GM21528 (cell line): ENCODE measurements around the gene CS.
"Not testable (repeated sequence)": the region's sequence is repeated elsewhere in the genome, so short reads cannot be mapped to it uniquely, and the experiment has no call there.

ENCODE experiments used
- ATAC-seq: cut with Tn5 transposase; IDR thresholded peaks from one replicate; pipeline ENCODE4 v1.9.1; 2021; ENCODE audit warnings: mild to moderate bottlenecking, moderate library complexity; ENCODE audit not compliant: unreplicated experiment, low FRiP score

Gene CS

DNA sequence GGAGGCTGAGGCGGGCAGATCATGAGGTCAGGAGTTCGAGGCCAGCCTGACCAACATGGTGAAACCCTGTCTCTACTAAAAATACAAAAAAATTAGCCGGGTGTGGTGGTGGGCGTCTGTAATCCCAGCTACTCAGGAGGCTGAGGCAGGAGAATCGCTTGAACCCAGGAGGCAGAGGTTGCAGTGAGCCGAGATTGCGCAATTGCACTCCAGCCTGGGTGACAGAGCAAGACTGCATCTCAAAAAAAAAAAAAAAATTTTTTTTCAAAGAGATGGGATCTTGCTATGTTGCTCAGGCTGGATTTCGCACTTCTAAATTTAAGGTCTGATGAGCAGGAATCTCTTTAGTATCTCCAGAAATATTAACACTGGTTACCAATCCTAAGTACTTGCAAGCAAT is 21.5 kb upstream of the CS start:
- not testable (repeated sequence) for ATAC-seq

DNA sequence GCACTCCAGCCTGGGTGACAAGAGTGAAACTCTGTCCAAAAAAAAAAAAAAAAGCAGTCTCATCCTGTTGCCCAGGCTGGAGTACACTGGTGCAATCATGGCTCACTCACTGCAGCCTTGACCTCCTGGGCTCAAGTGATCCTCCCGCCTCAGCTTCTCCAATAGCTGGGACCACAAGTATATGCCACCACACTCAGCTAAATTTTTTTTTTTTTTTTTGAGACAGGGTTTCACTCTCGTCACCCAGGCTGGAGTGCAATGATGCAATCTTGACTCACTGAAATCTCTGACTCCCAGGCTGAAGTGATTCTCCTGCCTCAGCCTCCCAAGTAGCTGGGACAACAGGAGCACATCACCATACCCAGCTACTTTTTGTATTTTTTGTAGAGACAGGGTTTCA is 20.9 kb upstream of the CS start:
- ATAC-seq: no peak

DNA sequence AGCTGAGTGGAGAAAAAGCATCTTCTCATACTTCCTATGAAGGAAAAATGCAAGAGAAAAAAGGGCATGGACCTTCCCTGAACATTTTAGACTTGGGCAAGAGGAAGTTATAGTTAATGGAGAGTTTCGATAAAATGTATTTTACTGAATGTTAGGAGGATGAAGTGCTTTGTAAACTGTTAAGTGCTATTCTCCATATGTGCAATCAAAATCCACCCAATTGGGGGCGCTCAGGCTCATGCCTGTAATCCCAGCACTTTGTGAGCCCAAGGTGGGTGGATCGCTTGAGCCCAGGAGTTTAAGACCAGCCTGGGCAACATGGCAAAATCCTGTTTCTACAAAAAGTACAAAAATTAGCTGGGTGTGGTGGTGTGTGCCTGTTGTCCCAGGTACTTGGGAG is 17.5 kb upstream of the CS start:
- no peak for ATAC-seq

DNA sequence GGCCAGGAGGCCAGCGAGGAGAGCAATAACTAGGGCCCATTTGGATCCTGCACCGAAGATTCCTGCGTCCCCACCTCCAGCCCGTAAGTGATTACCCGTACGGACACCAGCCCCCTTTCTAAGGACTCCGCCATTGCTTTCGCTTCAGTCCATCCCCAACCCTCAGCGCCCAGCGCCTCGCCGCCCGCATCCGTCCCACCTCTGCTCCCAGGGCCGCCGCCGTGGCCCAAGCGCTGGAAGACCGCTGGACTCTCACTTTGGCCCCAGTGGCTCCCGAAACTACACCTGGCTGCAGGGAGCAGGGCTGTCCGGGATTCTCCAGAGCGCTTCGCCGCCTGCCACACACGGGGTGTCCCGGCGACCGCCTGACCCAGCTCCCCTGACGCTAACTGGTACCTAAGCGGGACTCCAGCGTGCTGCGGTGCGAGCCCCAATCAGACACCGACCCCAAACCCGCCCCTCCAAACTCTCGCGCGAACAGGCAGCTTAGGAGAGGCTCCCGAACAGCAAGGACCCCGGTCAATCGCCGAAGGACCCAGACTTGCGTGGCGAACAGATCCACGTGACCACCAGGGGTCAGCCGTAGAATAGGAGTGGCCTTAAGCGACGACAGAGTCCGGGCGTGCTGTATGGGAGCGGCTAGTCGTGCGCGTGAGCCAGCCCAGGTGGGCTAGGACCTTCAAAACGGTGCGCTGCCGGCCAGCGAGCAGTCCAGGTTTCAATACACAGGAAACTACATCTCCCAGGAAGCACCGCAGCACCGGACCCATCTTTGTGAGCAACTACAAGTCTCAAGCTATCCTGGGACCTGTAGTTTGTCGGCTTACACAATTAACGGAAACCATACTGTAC is 15.7 kb upstream of the CS start, which contains the start of gene CNPY2:
Gene CNPY2 (minus strand): TSS at position 367 of the 852 bp plus-strand sequence. CDS start 771 bp downstream, outside the sequence.
- peak; percentile 92 for ATAC-seq

DNA sequence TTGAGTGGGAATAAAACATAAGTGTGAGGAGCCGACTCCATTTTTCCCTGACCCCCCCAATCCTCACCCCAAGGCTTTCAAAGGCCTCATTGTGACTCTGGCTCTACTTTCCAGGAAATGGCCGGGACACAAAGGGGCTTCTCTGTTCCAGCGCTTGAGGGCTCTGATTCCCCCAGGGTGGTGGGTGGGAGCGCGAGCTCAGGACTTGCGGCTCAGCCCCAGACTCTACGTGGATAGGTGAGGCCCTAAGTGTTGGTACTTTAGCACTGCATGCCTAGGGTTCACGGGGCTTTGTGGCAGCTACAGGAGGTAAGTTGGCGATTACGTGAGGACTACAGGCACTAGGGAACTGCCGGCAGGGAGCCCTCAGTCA is 15.1 kb upstream of the CS start:
- ATAC-seq: no peak

DNA sequence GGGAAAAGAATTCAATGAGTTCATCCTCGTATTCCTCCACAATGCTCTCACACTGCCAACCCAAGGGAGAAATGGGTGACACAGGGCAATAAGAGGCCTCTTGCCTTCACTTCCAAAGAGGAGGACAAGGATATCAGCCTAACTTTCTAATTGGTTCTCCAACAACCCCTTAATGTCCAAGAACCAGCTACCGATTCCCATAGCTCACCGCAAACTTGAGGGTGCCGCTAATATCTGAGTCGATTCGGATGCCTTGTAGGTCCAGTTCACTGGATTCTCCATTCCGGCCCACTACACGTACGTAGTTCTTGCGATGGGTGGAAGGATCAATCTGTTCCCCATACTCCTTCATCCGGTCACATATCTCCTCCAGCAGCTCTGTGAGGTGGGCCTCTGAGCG is 10.9 kb upstream of the CS start:
- ATAC-seq: no peak

DNA sequence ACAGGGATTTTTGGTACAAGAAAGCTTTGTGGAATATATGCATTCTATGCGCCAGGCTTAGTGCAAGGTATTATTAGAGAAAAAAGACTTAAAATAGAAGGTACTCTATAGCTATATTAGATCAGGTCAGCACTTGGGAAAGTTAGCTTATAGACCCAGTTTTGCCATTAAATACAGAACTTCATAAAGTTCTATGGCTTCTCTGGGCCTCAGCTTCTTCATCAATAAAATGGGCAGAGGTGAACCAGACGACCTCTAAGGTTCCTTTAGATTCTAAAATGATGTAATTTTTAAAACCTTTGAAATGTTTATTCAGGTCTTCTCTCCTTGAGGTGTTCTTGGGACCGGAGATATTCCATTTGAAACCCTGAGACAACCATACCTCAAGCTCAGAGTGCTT is 8.6 kb upstream of the CS start:
- ATAC-seq: no peak

DNA sequence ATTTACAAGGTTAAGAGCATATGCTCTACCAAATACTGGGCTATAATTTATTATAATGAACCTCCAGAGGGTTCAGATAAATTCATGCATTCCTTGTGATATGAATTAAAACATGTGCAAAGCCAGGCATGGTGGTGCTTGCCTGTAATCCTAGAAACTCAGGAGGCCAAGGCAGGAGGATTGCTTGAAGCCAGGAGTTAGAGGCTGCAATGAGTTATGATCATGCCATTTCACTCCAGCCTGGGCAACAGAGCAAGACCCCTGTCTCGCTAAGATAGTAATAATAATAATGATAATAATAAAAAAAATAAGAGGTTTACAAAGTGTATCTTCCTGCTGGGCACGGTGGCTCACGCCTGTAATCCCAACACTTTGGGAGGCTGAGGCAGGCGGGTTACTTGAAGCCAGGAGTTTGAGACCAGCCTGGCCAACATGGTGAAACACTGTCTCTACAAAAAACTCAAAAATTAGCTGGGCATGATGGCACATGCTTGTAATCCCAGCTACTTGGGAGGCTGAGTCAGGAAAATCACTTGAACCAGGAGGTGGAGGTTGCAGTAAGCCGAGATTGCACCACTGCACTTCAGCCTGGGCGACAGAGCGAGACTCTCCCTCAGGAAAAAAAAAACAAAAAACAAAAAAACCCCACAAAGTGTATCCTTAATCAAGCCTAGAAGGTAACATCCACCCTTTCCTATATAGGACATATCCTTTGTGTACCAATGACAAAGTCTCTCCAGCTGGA is 7.3 kb upstream of the CS start:
- ATAC-seq: no peak

DNA sequence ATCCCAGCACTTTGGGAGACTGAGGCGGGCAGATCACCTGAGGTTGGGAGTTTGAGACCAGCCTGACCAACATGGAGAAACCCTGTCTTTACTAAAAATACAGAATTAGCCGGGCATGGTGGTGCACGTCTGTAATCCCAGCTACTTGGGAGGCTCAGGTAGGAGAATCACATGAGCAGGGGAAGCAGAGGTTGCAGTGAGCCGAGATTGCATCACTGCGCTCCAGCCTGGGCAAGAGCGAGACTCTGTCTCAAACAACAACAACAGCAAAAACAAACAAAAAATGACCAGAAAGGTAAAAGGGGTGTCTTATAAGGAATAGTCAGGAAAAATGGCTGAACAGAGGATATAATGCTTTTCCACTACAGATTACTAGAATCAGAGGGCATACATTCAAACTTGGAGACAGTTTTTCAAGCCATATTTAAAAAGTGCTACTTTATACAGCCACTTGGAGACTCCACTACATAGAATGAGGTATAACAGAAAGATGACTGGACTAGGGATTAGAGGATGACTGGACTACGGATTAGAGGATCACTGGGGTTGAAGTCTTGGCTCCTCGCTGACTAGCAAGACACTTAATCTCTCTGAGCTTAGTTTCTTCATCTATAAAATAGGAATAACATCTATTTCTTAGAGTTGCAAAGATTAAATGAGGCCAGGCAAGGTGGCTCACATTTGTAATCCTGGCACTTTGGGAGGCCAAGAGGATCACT is 4.9 kb upstream of the CS start:
- no peak for ATAC-seq

DNA sequence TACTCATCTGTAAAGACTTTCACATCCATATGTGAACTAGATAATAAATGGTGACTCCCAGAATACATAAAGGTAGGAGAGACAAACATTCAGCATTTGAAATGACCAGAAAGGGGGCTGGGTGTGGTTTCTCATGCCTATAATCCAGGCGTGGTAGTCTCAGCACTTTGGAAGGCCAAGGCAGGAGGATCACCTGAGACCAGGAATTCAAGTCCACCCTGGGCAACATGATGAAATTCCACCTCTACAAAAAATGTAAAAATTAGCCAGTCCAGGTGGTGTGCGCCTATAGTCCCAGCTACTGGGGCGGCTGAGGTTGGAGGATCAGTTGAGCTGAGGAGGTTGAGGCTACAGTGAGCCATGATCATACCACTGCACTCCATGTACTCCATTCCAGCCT is 4.1 kb upstream of the CS start:
- ATAC-seq: no peak

DNA sequence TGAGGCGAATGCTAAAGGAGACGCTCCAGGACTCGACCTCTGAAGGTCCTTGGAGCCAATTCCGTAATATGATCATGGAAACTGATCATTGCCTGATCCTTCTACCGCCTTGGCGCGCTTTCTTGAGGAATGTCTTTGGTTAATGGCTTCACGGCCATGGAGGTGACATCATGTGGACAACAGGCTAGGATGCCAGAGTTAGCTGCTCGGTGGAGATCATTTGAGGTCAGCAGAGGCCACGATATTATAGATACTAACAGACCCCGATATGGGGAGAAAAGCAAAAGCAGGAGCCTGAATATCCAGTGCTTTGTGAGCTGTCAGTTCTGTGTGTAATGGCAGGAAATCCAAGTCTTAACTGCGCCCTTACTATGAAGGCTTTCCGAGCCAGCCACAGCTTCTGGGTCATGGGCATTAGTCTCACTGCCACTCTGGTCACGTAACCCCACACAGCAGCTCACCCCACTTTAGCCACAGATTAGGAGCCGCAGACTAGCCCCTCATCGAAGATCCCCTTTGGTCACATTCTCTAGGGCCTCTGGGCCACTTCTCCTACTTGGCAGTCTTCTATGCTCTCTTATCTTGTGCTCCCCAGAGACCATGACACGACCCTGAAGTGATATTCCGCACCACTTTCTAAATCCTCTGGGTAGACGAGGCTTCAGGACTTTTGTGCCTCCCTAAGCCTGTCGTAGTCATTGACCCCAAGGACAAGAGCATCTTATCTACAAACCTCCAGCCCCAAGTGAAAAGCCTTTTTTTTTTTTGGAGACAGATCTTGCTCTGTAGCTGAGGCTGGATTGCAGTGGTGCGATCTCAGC is 724 bp upstream of the CS start:
- ATAC-seq: no peak

DNA sequence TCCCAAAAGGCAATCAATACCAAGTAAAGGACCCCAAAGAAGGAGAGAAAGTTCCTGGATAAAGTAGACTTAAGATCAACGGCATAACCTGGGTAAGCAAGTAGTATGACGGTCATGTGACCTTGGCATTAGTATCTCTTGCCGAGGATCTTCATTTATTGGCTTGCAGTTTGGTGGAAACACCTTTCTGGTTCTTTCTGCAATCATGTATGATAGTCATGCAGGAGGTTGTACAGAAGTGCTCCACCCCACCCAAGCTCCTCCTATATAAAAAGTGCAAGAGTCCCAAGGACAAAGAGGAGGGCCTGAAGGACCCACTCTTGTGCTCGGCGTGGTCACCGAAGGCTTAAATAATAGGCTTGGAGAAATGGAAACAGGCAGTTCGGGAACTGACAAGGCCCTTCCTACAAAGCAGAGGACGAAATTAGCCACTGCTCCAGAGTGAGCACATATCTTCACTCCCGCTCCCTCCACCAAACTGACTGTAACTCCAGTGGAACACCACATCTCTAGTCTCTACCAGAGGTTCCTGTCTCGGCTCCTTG is 750 bp downstream of the CS start:
- peak; percentile 17 for ATAC-seq

DNA sequence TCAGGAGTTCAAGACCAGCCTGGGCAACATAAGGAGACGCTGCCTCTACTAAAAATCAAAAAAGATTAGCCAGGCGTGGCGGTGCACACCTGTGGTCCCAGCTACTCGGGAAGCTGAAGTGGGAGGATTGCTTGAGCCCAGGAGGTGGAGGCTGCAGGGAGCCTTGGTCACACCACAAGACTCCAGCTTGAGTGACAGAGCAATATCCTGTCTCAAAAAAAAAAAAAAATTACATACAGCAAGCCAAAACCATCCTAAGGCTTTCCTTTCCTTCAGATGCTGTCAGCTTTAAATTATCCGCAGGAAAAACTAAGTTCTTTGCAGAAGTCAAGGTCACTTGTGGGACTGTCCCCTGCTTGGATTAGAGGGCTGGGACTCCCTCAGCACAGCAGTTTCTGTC is 1.3 kb downstream of the CS start:
- no peak for ATAC-seq

DNA sequence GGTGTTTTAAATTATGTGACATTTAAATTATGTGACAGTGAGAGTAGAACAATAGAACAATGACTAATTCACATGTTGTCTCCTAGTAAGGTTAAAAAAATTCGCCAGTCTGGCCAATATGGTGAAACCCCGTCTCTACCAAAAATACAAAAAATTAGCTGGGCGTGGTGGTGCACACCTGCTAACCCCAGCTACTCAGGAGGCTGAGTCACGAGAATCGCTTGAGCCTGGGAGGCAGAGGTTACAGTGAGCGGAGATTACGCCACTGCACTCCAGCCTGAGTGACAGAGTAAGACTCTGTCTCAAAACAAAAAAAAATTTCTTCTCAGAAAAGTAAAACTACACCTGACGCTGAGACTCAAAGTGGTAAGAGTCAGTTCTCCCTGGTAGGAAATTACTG is 2.7 kb downstream of the CS start:
- ATAC-seq: no peak

DNA sequence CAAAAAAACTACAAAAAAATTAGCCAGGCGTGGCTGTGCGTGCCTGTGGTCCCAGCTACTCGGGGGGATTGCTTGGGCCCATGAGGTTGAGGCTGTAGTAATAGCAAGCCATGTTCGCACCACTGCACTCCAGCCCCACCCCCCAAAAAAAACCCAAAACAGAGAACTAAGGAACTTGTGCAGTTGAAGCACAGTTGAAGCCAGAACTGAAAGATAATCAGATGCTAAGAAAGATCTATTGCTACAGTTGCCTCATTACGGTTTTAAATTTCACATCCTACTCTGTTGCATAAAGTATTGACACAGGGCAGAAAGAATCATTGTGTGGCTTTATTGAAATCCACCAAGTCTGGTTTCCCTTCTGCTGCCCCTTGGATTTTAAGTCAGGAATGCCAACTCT is 3.8 kb downstream of the CS start:
- ATAC-seq: no peak

DNA sequence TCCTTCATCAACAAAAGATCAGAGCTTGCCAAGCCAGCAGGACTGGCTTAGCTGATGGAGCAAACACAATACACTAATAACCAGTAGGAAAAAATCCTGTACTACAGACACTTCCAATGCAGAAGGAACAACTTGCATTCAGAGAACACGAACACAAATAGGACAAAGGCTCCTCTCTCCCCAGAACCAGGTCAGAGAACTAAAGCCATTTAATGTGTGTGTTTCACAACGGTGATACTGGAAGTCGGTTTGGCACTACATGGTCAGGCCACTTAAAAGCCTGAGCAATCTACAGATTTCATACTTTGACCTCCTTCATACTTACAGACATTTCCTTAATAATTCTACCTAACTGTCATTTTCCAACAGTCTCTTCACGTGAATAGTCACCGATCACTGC is 6.3 kb downstream of the CS start:
- no peak for ATAC-seq

DNA sequence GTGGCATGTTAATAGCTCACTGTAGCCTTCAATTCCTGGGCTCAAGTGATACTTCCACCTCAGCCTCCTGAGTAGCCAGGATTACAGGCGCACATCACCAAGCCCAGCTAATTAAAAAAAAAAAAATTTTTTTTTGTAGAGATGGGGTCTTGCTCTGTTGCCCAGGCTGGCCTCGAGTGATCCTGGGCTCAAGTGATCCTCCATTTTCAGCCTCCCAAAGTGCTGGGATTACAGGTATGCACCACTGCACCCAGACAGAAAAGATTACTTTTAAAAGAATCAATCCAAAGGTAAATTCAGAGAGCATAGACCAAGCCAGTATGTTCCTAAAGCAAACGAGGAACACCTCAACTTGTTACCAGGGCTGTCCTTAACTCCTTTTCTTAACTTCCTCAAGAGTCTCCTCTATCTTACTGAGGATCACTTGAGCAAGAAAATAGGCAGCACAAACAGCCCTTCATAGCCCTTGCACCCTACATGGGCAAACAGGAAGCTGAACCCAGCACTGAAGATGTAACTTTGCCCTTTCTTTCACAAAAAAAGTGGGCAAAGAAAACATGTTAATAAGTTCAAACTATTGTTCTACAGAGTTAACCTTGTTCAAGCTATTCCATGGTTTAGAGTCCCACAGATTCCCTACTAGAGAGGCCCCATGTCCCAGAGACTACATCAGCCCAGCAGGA is 11.3 kb downstream of the CS start:
- no peak for ATAC-seq

DNA sequence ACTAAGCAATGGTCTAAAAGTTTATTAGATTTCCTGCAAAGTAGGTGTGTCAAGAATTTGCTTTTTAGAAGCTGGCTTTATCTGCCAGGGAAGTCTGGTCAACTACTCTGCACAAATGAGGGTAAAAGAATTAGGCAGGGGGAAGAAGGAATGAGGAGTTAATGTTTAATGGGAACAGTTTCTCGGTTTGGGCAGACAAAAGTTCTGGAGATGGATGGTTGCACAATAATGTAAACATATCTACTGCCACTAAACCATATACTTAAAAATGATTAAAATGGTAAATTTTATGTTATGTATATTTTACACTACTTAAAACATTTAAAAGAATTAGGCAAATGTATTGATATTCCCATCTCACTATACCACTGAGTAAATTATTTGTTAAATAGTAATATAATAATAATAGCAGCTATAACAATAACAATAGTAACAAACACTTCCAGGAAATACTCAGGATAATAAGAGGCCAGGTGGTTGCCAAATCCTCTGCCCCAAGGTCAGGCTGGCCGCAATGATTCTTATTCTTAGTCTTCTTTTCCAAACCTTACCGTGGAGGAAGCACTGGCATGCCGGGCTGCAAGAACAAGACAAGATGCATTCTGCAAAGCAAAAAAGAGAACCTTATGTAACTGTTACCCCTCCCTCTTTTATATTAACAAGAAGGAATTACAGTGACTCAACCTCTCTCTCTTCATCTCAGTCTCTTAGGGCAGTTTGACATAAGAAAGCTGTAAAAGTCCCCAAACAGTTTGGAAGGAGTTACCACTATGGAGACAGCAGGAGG is 13.9 kb downstream of the CS start:
- ATAC-seq: no peak

DNA sequence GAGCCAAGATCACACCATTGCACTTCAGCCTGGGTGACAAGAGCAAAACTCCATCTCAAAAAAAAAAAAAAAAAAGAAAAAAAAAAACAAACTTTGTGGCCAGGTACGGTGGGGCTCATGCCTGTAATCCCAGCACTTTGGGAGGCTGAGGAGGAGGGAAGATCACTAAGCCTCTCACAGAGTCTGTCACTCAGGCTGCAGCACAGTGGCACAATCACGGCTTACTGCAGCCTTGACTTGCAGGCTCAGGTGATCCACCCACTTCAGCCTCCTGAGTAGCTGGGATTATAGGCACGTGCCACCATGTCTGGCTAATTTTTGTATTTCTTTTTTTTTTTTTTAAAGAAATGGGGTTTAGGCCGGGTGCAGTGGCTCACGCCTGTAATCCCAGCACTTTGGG is 15.9 kb downstream of the CS start:
- ATAC-seq: not testable (repeated sequence)
